ENCODE measurements around the gene H1-8.
"Not testable (repeated sequence)": the region's sequence is repeated elsewhere in the genome, so short reads cannot be mapped to it uniquely, and the experiment has no call there.

Gene H1-8

DNA sequence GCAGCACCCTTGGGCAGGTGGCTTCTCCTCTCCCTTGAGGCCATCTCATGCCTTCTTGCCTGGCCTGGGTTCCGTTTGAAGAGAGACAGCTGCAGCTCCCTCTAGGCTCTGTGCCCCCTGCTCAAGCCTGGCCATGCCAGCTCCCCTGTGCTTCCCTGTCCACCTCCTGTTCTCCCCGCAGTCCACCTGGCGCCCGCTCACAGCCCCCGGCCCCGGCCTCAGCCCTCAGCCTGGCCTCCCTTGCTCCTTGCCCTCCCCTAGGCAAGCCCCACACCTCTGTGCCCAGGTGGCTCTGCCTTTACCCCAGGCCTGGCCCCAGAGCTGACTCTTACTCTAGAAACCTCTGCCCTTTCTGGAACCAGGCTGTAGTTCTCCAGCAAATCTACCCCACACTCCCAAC lies 28.4 kb upstream of the H1-8 start:
- no peak for DNase-seq (ENCODE audit: low read depth, low spot score)
- H3K36me3 ChIP-seq (ENCODE audit: control insufficient read depth, insufficient read depth, low read length) = peaks cover 4% of the 10 kb centered on the region; the same call in 1 of the 2 replicates
- no peak overlapping the region for H3K4me3 ChIP-seq (ENCODE audit: low read length)
- no peaks in the 10 kb centered on the region for H3K9me3 ChIP-seq (ENCODE audit: control insufficient read depth, insufficient read depth, low read length)
- H3K27ac ChIP-seq (ENCODE audit: low read length) = no peak overlapping the region
- H3K4me1 ChIP-seq (ENCODE audit: control insufficient read depth, insufficient read depth, low read length) = no peaks in the 10 kb centered on the region
- no peaks in the 10 kb centered on the region for H3K27me3 ChIP-seq (ENCODE audit: control insufficient read depth, insufficient read depth, low read length)
- no CpG with 5 or more reads among the region's 6 CpGs for WGBS (ENCODE audit: insufficient coverage, insufficient read length)

DNA sequence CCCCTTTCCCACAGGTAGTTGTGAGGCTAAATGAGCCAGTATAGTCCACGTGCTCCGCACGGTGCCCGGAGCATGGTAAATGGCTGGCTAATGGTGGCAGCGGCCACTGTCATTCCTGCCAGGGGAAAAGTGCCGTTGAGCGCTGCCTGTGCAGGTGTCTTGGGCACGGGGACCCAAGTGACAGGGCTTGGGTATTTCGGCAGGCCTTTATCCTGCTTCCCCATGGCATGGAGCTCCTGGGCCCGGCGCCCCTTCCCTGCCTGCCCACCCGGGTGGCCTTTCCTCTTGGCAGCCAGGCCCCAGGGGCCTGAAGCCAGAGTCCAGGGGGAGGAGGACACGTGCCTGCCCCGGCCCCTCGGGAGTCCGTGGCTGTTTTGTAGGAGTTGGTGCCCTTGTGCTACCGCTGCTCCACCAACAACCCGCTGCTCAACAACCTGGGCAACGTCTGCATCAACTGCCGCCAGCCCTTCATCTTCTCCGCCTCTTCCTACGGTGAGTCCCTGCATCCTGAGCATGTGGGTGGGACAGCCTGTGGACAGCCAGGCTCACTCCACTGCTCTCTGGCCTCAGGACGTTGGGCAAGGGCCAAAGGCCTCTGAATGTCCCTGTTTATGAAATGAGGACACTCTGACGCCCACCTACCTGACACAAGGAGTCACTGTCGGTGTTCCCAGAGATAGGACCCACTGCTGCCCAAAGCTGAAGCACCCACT lies 27.7 kb upstream of the H1-8 start:
- not testable (repeated sequence) for H3K36me3 ChIP-seq (ENCODE audit: control insufficient read depth, insufficient read depth, low read length); H3K27ac ChIP-seq (ENCODE audit: low read length); H3K4me1 ChIP-seq (ENCODE audit: control insufficient read depth, insufficient read depth, low read length); H3K27me3 ChIP-seq (ENCODE audit: control insufficient read depth, insufficient read depth, low read length); H3K9me3 ChIP-seq (ENCODE audit: control insufficient read depth, insufficient read depth, low read length); DNase-seq (ENCODE audit: low read depth, low spot score); H3K4me3 ChIP-seq (ENCODE audit: low read length)
- WGBS (ENCODE audit: insufficient coverage, insufficient read length) = no CpG with 5 or more reads among the region's 25 CpGs

DNA sequence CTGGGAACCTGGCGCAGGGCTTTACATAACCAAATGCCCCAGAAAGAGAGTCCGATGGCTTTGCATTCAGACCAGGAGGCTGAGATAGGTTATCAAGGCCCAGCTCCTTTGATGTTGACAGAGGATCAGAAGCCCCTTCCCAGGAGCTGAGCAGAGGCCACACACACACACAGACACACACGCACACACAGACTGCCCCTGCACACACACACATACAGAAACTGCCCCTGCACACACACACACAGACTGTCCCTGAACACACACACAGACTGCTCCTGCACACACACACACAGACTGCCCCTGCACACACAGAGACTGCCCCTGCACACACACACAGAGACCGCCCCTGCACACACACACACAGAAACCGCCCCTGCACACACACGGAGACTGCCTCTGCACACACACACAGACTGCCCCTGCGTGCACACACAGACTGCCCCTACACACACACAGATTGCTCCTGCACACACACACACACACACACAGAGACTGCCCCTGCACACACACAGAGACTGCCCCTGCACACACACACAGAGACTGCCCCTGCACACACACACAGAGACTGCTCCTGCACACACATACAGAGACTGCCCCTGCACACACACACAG lies 27.0 kb upstream of the H1-8 start:
- DNase-seq (ENCODE audit: low read depth, low spot score); H3K9me3 ChIP-seq (ENCODE audit: control insufficient read depth, insufficient read depth, low read length); H3K4me3 ChIP-seq (ENCODE audit: low read length); H3K27ac ChIP-seq (ENCODE audit: low read length); H3K36me3 ChIP-seq (ENCODE audit: control insufficient read depth, insufficient read depth, low read length); H3K27me3 ChIP-seq (ENCODE audit: control insufficient read depth, insufficient read depth, low read length); H3K4me1 ChIP-seq (ENCODE audit: control insufficient read depth, insufficient read depth, low read length): not testable (repeated sequence)
- WGBS (ENCODE audit: insufficient coverage, insufficient read length) = no CpG with 5 or more reads among the region's 7 CpGs

DNA sequence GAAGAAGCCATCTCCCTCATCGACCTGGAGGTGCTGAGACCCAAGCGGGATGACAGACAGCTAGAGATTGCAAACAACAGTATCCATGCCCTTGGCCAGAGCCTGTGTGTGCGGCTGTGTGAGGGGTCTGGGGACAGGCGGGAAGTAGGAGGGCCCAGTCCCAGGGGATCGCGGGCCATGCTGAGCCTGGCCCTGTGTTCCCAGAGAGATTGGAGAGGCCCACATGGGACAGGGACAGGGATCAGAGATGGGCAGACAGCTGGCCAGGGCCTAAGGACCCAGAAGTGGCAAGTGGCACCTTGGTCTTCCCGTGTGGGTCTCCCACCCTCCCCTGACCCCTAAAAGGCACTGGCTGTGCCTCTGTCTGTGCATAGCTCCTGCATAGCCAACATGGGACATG lies 25.5 kb upstream of the H1-8 start:
- WGBS (ENCODE audit: insufficient coverage, insufficient read length) = no CpG with 5 or more reads among the region's 7 CpGs
- no peak for DNase-seq (ENCODE audit: low read depth, low spot score)
- no peak overlapping the region for H3K27ac ChIP-seq (ENCODE audit: low read length)
- no peaks in the 10 kb centered on the region for H3K27me3 ChIP-seq (ENCODE audit: control insufficient read depth, insufficient read depth, low read length)
- peaks cover 4% of the 10 kb centered on the region; the same call in 1 of the 2 replicates for H3K36me3 ChIP-seq (ENCODE audit: control insufficient read depth, insufficient read depth, low read length)
- no peaks in the 10 kb centered on the region for H3K9me3 ChIP-seq (ENCODE audit: control insufficient read depth, insufficient read depth, low read length)
- no peaks in the 10 kb centered on the region; the same call in 1 of the 2 replicates for H3K4me1 ChIP-seq (ENCODE audit: control insufficient read depth, insufficient read depth, low read length)
- H3K4me3 ChIP-seq (ENCODE audit: low read length) = no peak overlapping the region

DNA sequence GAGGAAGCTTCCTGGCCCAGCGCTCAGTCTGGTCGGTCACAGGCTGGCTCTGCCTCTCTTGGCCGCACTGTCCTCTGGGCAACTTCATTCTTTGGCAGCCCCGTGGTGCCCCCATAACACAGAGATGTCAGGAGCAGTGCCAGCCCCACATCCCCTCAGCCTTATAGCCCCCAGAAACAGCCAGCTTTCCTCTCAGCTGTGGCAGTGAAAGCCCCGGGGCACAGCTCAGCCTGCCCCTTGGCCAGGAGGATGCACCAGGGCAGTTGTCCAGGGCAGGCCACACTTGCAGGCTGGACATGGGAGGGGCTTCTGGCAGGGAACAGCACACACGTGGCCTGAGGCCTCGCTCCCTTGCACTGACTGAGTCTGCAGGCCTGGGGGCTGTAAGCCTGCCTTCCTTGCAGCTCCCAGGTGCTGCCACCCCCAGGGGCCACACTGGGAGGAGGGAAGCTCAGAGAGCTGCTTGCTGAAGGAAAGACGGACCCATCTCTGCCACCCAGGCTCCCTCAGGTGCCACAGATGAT lies 24.9 kb upstream of the H1-8 start:
- H3K36me3 ChIP-seq (ENCODE audit: control insufficient read depth, insufficient read depth, low read length) = peaks cover 4% of the 10 kb centered on the region; the same call in 1 of the 2 replicates
- no CpG with 5 or more reads among the region's 8 CpGs for WGBS (ENCODE audit: insufficient coverage, insufficient read length)
- no peaks in the 10 kb centered on the region for H3K9me3 ChIP-seq (ENCODE audit: control insufficient read depth, insufficient read depth, low read length)
- H3K27ac ChIP-seq (ENCODE audit: low read length) = no peak overlapping the region
- DNase-seq (ENCODE audit: low read depth, low spot score) = no peak
- H3K4me1 ChIP-seq (ENCODE audit: control insufficient read depth, insufficient read depth, low read length) = no peaks in the 10 kb centered on the region; the same call in 1 of the 2 replicates
- no peak overlapping the region for H3K4me3 ChIP-seq (ENCODE audit: low read length)
- H3K27me3 ChIP-seq (ENCODE audit: control insufficient read depth, insufficient read depth, low read length) = no peaks in the 10 kb centered on the region

DNA sequence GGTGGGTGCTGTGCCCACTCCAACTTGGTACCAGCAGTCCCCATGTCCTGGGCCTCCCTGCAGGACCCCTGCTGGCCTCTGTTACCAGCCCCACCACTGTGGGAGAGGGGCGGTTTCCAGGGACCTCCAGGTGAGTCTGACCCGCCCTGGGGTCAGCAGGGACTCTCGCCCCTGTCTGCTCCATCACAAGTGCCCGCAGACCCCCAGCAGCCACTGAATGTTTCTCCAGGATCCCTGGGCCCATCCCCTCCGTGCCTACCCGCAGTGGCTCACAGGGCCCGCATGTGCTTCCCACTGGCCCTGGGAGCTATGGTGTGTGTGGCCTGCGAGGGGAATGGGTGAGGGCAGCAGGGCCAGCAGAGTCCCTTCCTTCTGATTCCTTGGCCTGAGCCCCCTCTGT lies 24.4 kb upstream of the H1-8 start:
- DNase-seq (ENCODE audit: low read depth, low spot score) = no peak
- Histone ChIP-seq H3K27ac (ENCODE audit: low read length) (no peak overlapping the region), H3K36me3 (ENCODE audit: control insufficient read depth, insufficient read depth, low read length) (peaks cover 4% of the 10 kb centered on the region; the same call in 1 of the 2 replicates), H3K9me3 (ENCODE audit: control insufficient read depth, insufficient read depth, low read length) (no peaks in the 10 kb centered on the region), H3K4me1 (ENCODE audit: control insufficient read depth, insufficient read depth, low read length) (no peaks in the 10 kb centered on the region; the same call in 1 of the 2 replicates), H3K27me3 (ENCODE audit: control insufficient read depth, insufficient read depth, low read length) (no peaks in the 10 kb centered on the region), H3K4me3 (ENCODE audit: low read length) (no peak overlapping the region)
- no CpG with 5 or more reads among the region's 8 CpGs for WGBS (ENCODE audit: insufficient coverage, insufficient read length)

DNA sequence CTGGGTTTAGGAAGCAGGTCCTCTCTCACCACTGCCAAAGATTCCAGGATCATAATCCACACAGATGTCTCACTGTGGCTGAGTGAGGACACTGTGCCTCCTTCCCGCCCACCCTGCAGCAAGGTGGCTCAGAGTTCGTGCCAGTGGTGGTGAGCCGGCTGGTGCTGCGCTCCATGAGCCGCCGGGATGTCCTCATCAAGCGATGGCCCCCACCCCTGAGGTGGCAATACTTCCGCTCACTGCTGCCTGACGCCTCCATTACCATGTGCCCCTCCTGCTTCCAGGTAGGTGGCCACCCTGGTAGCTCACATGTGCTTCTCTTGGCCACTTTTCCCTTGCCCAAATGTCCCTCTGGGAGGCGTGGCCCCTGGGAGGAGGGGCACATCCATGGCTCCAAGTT lies 23.5 kb upstream of the H1-8 start:
- Histone ChIP-seq H3K27ac (ENCODE audit: low read length) (no peak overlapping the region), H3K36me3 (ENCODE audit: control insufficient read depth, insufficient read depth, low read length) (peaks cover 2% of the 10 kb centered on the region; the same call in 1 of the 2 replicates), H3K4me3 (ENCODE audit: low read length) (no peak overlapping the region), H3K27me3 (ENCODE audit: control insufficient read depth, insufficient read depth, low read length) (no peaks in the 10 kb centered on the region), H3K9me3 (ENCODE audit: control insufficient read depth, insufficient read depth, low read length) (no peaks in the 10 kb centered on the region), H3K4me1 (ENCODE audit: control insufficient read depth, insufficient read depth, low read length) (no peaks in the 10 kb centered on the region; the same call in 1 of the 2 replicates)
- WGBS (ENCODE audit: insufficient coverage, insufficient read length) = no CpG with 5 or more reads among the region's 10 CpGs
- no peak for DNase-seq (ENCODE audit: low read depth, low spot score)

DNA sequence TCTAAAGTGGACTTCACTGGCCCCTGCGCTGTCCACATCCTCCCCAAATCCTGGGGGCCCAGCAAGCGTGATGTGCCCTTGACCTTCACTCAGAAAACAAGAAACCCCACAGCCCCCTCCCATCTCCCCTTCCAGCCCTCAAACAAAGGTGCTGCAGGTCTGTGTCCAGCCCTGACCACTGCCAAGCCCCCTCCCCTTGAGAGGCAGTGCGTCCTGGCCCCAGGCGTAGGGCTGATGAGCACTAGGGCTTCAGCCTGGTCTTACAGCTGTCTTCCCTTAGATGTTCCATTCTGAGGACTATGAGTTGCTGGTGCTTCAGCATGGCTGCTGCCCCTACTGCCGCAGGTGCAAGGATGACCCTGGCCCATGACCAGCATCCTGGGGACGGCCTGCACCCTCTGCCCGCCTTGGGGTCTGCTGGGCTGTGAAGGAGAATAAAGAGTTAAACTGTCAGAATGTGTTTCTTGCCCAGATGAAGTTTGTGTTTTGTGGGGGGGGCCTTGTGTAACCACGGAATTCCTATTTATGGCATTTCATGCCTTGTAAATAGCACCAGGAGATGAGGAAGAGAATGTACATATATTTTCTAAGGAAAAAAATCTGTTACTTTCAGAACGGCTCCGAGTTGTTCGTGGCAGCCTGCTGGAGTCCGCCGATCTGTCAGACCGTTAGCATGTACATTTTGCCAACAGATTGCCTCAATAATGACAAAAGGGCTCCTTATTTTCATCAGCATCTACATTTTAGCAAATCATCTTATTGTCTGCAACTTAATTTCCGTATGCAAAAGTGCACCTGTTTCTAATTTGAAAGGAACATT lies 22.9 kb upstream of the H1-8 start:
- H3K4me3 ChIP-seq (ENCODE audit: low read length) = no peak overlapping the region
- WGBS (ENCODE audit: insufficient coverage, insufficient read length) = no CpG with 5 or more reads among the region's 15 CpGs
- H3K9me3 ChIP-seq (ENCODE audit: control insufficient read depth, insufficient read depth, low read length) = no peaks in the 10 kb centered on the region
- no peaks in the 10 kb centered on the region; the same call in 1 of the 2 replicates for H3K4me1 ChIP-seq (ENCODE audit: control insufficient read depth, insufficient read depth, low read length)
- no peak for DNase-seq (ENCODE audit: low read depth, low spot score)
- H3K36me3 ChIP-seq (ENCODE audit: control insufficient read depth, insufficient read depth, low read length) = peaks cover 2% of the 10 kb centered on the region; the same call in 1 of the 2 replicates
- no peak overlapping the region for H3K27ac ChIP-seq (ENCODE audit: low read length)
- no peaks in the 10 kb centered on the region for H3K27me3 ChIP-seq (ENCODE audit: control insufficient read depth, insufficient read depth, low read length)

DNA sequence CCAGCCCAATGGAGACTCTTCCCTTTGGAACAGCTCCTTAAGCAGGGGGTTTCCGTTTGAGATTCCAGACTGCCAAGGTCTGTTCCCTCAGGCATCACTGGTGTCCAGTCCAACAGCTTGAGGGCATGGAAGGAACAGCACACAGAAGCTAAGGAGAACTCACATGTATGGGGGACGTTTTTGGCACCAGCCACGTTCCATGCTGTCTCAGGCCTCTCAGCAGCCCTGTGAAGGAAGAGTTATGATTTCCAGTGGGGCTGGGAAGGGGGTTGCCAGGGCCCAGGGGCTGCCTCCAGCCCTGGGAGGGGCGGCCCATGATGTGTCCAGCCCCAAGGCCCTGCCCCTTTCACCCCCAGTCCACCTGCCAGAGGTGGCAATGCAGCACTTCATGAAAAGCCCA lies 22.0 kb upstream of the H1-8 start:
- no peak for DNase-seq (ENCODE audit: low read depth, low spot score)
- Histone ChIP-seq H3K27me3 (ENCODE audit: control insufficient read depth, insufficient read depth, low read length) (no peaks in the 10 kb centered on the region), H3K36me3 (ENCODE audit: control insufficient read depth, insufficient read depth, low read length) (peaks cover under 1% of the 10 kb centered on the region; the same call in 1 of the 2 replicates), H3K27ac (ENCODE audit: low read length) (no peak overlapping the region), H3K9me3 (ENCODE audit: control insufficient read depth, insufficient read depth, low read length) (no peaks in the 10 kb centered on the region), H3K4me1 (ENCODE audit: control insufficient read depth, insufficient read depth, low read length) (no peaks in the 10 kb centered on the region; the same call in 1 of the 2 replicates), H3K4me3 (ENCODE audit: low read length) (no peak overlapping the region)
- WGBS (ENCODE audit: insufficient coverage, insufficient read length) = no CpG with 5 or more reads among the region's 4 CpGs

DNA sequence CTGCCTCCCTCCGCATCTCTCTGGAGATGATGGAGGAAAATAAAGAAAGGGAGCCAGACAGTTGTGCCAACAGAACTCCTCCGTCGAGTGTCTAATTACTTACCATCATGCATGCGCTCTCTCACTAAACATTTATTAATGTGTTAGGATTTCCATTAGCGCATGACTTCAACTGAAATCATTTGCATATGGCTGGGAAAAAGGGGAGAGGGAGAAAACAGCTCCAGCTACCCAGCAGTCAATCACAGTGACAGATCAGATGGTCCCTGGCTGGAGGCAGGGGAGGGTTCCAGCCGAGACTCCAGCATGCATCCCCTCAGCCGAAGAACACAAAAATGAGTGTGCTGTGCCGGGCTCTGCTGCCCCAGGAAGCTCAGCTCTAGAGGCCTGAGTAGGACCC lies 21.4 kb upstream of the H1-8 start:
- Histone ChIP-seq H3K4me3 (ENCODE audit: low read length) (no peak overlapping the region), H3K36me3 (ENCODE audit: control insufficient read depth, insufficient read depth, low read length) (no peaks in the 10 kb centered on the region), H3K4me1 (ENCODE audit: control insufficient read depth, insufficient read depth, low read length) (peaks cover 1% of the 10 kb centered on the region; the same call in 1 of the 2 replicates), H3K9me3 (ENCODE audit: control insufficient read depth, insufficient read depth, low read length) (no peaks in the 10 kb centered on the region), H3K27me3 (ENCODE audit: control insufficient read depth, insufficient read depth, low read length) (no peaks in the 10 kb centered on the region), H3K27ac (ENCODE audit: low read length) (no peak overlapping the region)
- no CpG with 5 or more reads among the region's 8 CpGs for WGBS (ENCODE audit: insufficient coverage, insufficient read length)
- DNase-seq (ENCODE audit: low read depth, low spot score) = no peak

Measured in iPS DF 6.9 (cell line).